GM20431 (cell line): ENCODE measurements around the gene TSEN54.

Experiments used
- in situ Hi-C: fragments of 300-500 bp; cut with MseI, MboI; formaldehyde crosslinking; loops from one replicate; pipeline ENCODE4 v1.15.0; 2020; ENCODE audit warnings: low sequenced_read_pairs; ENCODE audit not compliant: unreplicated experiment

TSEN54 gene

DNA sequence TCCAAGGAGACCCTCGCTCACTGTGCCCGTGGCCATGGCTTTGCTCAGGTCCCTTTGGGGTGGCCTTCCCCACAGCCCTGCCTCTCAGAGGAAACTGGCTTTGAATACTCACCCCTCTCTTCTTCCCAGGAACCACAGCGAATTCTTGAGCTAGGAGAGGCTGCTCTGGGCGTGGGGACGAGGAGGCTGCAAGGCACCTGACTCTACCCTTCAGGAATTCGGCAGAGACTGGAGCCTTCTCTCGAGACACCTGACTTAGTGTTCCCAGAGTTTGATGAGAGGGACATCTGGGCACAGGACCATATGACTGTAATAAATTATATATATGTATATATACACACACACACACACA lies 15.4 kb downstream of the TSEN54 start:
- in situ Hi-C loops, result no loop called here

DNA sequence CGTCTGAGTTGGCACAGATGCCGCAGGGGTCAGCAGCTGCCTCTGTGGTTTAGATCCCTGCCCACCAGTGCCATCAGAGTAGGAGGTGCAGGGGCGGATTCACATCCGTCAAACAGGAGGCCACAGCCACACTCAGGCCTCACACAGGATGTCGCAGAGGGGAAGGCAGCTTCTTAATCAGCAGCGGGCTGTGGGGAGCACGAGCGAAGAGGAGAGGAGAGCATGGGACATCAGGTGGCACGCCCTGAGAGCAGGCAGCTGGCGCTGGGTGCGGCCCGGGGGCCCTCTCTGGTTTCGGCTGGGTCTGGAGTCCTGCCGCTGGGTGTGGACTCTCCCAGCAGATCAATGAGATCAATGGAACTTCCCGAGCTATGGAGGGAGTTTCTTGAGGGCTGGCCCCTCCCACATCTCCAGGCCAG lies 18.8 kb downstream of the TSEN54 start:
- in situ Hi-C loops, result no loop called here

DNA sequence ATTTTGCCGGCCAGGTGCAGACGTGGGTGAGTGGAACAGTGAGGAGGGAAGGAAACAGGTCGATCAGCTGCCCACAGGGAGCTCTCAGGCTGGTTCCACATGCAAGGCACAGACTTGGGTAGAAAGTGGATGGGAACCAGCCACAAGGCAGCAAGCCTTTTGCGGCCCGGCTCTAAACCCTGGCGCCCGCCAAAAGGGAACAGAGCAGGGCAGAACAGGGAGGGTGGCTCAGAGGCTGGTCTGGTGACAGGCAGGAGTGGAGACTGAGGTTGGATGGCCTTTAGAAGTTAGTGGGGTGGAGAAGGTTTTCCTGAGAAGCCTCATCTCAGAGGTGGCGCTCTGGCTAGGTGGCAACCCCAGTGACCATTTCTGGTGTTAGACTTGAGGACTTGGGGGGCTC lies 19.5 kb downstream of the TSEN54 start:
- in situ Hi-C loops, result no loop called here

DNA sequence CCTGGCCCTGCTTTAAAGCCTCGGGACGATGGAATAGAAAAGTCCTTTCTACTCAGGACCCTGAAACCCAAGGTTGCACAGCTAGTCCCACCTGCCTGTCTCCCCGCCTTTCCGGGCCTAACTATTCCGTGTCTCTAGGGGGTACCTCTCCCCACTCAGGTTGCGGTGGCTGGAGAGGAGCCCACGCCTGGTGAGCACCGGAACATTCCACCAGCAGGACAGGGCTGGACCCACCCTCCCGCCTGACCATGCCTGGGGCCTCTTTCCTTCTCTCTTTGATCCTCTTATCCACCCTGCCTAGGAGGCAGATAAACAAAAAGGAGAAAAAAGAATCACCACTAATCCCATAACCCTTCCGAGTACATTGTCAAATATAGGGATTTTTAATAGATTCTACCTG lies 20.0 kb downstream of the TSEN54 start:
- in situ Hi-C loops, result no loop called here

DNA sequence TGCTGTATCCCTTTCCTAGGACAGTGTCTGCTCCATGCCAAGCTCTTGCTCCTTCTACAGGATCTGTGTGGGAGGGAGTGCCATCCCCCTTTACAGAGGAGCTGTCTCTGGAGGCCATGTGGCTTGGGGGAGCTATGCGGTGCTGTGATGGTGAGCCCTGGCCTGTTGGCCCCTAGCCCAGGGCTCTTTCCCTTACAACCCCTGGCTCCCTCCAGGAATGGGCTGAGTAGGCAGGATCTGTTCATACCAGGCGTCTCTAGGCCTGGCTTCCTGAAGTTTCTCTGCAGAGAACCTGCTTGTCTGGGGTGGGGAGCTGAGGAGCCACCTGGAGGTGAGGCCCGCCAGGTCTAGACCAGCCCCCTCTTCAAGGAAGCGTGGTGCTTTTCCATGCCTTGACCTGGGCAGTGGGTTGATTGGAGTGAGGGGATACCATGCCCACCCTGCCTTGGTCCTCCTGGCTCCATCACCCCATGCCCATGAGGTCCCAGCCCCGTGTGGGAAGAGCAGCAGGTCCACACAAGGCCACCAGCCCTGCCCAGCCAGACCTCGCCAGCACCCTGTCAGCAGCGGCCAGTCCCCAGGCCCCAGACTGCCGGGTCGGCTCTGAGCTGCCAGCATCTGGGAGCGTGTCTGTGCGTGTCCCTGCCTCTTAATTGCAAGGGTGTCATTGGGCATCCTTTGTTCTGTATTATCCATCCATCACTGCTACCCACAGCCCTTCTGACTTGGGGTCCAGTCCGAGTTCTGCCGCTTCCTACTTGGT lies 23.8 kb downstream of the TSEN54 start:
- in situ Hi-C loops, result no loop called here

DNA sequence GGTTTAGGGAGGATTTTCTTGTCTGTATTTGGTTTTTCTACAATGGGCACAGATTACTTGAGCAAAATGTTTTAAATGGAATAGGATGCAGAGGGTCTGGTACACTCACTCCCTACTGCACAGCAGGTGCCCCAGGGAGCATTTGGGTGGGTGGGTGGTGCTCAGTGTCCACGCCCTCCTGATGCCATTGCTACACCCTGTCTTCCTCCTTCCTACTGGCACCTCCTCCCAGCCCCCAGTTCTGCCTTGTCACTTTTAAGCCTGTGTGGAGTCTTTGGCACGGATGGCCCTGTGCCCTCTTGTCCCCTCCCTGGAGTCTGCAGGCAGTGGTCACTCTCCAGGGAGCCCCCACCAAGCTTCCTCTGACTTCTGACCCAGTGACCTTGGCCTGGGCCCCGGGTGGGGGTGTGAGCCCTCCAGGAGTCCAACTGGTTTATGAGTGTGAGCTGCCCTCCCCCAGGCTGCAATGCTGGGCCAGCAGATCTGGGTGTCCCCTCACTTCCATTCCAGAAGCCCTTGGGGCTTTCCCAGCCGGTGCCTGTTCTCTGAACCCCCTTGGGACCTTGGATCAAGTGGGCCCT lies 24.7 kb downstream of the TSEN54 start:
- in situ Hi-C loops, result no loop called here

DNA sequence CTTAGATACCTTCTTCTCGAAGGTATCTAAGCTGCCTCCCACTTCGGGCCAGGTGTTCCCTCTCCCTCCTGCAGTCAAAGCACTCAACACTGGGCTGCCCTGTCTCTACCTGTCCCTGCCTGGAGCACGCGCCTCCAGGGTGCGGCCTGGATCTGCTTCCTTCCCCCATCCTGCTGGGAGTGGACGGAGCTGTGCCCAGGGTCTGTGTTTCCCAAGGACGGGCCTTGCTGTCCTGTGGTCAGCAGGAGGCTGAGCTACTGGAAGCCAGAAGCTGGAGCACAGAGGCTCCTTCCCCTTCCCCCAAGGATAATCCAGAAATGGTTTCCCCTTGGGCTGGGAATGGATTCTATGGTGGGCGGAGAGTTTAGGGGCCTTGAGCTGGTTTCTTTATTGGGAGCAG lies 25.9 kb downstream of the TSEN54 start:
- in situ Hi-C loops, result no loop called here

DNA sequence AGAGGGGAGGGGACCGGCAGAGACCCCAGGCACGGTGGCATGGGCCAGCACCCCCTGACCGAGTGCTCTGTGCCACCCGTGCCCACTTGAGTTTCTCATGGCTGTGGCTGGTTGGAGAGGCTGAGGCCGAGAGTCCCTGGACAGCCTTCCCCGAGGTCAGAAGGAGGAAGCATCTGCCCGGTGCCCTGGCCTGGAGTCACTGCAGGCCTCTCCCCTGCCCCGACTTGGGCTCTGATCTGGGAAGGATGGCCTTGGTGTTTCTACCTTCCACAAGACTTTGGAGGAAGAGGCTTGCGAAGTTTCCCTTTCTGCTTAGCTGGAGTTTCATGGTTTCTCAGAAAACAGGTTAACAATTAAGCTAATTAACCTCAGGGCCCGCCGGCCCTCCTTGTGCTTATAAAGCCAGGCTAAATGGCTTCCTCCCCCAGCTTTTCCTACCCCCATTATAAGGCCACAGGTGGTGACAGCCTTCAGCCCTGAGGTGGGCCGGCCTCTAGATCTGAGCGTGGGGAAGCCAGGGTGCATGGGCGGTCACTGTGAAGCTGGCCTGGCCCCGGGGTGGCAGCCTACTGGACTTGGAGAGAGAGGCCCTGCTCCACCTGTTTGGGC lies 26.5 kb downstream of the TSEN54 start:
- in situ Hi-C loops, result no loop called here

DNA sequence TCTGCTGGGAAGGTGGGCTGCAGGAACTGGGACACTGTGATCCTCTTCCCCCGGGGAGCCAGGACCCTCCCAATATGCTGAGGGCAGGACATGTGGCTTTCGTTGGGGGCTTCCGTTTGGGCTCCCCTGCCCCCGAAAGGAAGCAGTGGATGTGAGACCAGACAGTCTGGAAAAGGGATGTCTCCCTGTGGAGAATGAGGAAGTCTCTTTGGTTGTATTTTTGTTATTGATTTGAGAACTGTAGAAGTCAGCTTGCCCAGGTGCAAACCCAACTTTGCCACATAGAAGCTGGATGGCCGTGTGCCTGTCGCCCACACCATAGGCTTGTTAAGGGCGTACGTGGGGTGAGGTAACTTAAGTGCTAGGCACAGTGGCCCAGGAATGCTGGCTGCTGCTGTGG lies 27.9 kb downstream of the TSEN54 start:
- in situ Hi-C loops, result no loop called here

DNA sequence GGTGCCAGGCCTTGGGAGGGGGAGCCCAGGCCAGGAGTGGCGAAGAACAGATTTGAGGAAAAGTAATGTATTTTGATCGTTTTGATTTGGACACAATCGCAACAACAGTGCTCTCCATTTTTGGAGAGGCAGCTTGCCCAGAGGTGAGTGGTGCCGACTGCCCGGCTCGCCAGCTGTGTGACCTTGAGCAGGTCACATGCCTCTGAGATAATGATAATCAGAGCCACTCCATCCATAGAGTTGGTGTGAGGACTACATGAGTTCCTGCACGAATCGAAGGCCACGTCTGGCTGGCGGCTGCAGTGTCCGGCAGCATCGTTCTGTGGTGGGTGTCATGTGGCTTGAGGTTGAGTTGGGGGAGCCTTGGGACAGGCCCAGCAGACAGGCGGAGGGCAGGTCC lies 29.9 kb downstream of the TSEN54 start:
- in situ Hi-C loops, result no loop called here

DNA sequence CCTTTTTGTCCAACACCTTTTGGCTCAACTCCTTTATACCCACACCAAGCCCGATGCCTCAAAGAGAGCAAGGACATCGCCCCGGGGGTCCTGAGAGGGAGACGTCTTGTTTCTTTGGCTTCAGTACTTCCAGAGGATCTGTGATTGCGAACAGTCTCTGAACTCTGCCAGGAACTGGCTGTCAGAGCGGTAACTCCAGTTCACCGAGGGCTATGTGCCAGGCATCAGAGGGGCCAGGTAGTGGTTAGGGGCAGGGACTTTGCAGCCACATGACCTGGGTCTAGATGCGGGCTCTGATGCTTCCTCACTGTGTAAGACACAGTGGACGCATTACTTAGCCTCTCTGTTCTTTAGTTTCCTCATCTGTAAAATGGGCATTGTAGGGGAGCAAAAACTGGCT lies 30.8 kb downstream of the TSEN54 start:
- in situ Hi-C loops, result no loop called here

DNA sequence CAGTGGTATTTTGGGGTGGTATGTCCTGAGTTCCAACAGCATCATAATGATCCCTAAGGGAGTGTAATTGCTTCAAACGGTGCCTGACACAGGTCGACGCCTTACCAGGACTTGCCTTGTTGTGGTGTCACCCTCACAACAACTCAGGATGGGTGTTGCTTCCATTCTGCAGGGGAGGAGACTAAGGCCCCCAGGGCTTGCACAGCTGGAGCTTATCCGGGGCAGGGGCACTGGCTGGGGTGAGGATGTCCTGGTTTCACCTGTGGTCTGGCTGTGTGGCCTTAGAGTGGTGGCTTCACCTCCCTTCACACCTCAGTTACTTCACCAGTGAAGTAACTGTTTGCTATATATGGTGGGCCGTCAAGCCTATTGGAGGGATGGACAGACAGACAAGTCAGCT lies 32.5 kb downstream of the TSEN54 start:
- in situ Hi-C loops, result no loop called here

DNA sequence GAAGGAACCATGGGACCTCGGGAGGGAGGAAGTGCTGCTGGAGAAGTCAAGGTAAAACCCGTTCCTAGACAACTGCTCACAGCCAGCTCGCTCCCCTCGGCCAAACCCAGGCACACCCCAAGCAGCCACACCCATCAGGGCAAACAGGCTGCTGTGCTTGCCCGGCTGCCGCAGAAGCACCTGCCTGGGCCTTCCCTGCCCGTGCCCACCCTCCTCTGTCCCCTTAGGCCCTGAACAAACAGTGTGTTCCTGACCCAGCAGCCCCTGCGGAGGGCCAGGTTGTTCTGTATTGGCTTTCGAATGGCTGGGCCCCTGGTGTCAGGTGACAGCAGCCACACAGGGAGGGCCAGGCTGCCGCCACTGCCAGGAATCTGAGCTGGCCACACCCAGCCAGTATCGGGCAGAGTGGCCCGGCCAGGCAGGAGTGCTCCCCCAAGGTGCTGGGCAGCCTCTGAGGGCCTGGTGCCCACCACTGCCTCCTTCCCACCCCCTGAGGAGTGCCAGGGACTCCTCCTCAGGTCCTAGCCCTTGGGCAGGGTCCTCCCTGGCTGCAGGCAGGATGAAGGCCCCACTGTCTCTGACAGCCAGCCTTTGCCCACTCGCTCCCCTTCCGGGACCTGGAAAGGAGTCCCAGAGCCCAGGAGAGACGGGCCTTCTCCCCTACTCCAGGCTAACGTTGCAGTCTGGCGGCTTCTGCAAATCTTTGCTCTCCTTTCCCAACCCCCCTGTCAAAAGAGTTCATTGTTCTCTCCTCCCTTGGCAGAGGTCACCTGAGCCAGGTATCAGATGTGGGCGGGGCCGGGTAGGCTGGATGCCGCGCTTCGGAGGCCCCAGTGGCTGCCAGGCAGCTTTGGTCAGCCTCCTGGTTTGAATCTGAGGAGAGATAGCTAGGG lies 33.2 kb downstream of the TSEN54 start:
- in situ Hi-C loops, result no loop called here

DNA sequence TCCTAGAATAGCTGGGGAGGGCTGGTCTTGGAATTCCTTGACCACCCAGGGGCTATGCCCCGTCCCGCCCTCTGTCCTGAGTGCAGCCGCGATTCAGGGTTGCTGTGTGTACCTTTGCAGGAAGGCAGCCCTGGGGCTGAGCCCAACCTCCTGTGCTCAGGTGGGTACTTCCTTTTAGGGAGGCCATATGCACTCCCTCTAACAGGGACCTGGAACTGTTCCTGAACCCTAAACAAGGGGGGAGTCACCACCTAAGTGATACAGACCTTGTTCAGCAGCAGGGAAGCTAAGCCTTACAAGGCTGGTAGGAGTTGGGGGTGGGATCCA lies 33.8 kb downstream of the TSEN54 start:
- in situ Hi-C loops, result no loop called here

DNA sequence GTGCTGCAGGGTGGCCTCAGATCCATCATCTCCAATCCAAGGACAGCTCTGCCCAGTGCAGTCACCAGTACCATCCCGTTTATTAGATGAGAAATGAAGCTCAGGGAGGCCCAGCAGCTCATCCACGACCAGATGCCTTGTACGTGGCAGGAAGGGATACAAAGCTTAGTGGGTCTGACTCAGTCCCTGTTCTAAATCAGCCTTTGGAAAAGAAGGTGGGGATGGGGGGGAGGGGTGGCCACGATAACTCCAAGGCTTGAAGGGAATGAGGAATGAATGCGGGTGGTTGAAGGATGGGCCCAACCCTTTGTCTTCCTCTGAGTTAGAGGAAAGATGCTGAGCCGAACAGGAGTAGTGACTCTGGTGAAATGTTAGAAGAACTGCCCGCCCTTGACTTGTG lies 34.9 kb downstream of the TSEN54 start:
- in situ Hi-C loops, result no loop called here

DNA sequence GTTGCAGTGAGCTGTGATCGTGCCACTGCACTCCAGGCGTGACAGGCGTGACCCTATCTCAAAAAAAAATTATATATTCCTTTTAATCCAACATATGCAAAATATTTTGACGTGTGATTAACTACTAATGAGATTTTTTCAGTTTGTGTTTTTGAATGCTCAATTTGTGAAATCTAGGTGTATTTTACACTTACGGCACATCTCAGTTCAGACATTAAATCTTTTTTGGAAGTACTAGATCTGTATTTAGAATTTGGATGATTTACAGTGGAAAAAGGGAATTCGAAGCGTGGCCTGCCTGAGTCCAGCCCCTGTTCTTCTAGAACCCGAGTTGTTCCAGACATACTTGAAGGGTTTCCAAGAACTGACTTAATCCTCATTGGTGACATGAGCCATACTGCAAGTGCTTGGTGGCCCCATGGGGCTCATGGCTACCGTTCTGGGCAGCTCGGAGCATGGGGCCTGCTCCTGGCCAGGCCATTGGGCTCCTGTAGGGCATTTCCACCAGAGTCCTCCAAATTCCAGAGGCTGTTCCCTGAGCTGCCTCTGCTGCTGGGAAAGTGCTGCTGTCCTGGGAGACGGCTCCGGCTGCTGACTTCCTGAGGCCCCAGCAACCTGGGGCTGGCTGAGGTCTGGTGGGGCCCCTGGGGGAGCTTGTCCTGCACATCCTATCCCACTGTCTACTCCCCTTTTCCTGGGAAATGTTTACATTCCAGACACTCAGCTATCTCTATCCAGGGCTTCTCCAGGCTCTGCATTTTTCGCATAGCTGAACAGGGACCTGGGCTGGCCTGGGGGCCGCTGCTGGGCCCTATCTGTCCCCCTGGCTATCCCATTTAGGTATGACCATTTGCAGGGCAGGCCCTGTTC lies 36.3 kb downstream of the TSEN54 start:
- in situ Hi-C loops, result no loop called here

DNA sequence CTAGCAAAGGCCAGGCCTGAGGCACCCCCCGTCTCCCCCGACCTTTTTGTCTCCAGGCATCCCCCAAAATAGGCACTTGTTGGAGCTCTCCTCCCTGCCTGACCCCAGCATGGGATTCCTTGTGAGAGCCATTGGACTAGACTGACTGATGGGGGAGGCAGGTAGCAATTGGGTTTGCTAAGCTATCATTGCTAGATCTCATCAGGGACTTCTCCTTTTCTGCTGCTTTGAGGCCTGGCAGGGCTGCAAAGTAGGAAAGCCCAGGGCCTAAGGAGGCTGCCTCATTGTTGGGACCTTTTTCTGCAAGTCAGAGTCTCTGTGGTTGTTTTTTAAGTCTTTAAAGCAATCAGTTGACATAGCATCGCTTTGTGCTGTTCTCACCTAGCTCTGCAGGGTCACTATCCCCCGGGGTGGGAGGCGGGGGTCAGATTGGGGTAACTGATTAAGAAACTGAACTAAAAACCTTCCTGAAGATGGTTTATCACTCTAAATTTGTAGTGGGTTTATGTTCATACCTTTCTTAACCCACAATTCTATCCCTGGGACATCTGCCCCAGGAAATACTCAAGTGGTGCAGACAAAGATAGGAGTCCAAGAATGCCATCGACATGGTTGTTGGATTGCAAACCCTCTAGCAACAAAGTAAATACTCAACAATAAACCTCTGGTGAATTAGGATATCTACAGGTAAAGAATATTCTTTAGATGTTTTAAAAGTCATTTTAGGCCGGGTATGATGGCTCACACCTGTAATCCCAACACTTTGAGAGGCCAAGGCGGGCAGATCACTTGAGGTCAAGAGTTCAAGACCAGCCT lies 37.2 kb downstream of the TSEN54 start:
- in situ Hi-C loops, result no loop called here

DNA sequence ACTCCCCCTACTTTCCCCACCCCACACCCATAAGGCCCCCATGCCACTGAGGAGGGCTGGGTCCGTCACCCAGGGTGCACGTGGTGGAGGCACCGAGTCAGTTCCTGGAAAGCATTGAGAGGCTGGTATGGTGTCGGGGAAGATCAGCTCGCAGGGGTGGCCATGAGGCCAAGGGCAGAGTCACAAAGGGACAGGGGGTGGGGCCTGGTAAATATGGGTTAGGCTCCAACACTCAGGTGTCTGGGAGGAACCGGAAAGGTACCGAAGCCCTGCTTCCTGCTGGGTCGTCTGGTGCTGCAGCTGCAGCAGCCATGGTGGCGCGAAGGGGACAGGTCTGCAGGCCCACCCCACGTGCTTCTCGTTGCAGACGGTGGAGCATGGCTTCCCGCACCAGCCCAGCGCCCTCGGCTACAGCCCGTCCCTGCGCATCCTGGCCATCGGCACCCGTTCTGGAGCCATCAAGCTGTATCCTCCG lies 39.4 kb downstream of the TSEN54 start:
- in situ Hi-C loops, result no loop called here
